ENCODE data around the gene PRSS23. TPM values are rescaled to one million over a fixed set of nuclear protein-coding genes. Genes with fewer than 3 reads are reported as not detected.
"Not testable (repeated sequence)": the region's sequence is repeated elsewhere in the genome, so short reads cannot be mapped to it uniquely, and the experiment has no call there.

Gene PRSS23
- total RNA-seq, 1 experiment from 2014 or later, result 3.8 TPM

DNA sequence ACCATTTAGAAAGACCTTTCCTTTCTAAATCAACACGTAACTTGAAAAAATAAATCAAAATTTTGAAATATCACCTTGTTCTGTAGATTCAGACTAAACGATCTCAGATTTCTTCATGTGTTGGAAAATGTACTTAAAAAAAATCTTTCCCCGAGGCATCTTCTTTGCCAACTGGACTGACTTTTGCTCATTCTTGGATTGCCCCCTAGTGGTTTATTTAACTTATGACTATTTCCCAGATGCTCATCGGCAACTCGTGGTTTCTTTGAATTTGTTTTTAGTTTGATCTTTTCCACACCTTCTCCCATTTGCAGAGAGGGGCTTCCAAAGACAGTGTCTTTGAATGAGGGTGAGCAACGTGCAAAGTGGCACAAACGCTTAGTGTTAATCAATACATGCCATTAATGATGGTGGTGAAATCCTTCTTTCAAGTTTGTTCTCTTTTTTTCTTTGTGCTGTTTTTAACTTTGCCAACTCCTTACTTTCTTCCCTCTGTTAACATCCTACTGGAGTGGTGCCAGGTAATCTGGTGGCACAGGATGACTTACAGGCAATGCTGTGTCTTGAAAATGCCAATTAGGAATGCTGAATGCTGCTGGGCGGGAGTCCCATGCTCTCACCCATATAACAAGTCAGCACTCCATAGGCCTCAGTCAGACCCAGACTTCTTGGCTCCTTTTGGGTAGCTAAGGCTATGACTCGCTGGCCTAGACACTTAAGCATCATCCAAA lies 18.3 kb downstream of the PRSS23 start (continued):
- TF ChIP-seq, protein P1, sequence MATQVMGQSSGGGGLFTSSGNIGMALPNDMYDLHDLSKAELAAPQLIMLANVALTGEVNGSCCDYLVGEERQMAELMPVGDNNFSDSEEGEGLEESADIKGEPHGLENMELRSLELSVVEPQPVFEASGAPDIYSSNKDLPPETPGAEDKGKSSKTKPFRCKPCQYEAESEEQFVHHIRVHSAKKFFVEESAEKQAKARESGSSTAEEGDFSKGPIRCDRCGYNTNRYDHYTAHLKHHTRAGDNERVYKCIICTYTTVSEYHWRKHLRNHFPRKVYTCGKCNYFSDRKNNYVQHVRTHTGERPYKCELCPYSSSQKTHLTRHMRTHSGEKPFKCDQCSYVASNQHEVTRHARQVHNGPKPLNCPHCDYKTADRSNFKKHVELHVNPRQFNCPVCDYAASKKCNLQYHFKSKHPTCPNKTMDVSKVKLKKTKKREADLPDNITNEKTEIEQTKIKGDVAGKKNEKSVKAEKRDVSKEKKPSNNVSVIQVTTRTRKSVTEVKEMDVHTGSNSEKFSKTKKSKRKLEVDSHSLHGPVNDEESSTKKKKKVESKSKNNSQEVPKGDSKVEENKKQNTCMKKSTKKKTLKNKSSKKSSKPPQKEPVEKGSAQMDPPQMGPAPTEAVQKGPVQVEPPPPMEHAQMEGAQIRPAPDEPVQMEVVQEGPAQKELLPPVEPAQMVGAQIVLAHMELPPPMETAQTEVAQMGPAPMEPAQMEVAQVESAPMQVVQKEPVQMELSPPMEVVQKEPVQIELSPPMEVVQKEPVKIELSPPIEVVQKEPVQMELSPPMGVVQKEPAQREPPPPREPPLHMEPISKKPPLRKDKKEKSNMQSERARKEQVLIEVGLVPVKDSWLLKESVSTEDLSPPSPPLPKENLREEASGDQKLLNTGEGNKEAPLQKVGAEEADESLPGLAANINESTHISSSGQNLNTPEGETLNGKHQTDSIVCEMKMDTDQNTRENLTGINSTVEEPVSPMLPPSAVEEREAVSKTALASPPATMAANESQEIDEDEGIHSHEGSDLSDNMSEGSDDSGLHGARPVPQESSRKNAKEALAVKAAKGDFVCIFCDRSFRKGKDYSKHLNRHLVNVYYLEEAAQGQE (IDR thresholded peaks at IDR 0.05; ENCODE audit: low read depth), result no peak
- TF ChIP-seq, protein P2, sequence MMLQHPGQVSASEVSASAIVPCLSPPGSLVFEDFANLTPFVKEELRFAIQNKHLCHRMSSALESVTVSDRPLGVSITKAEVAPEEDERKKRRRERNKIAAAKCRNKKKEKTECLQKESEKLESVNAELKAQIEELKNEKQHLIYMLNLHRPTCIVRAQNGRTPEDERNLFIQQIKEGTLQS (IDR thresholded peaks at IDR 0.05), result no peak

DNA sequence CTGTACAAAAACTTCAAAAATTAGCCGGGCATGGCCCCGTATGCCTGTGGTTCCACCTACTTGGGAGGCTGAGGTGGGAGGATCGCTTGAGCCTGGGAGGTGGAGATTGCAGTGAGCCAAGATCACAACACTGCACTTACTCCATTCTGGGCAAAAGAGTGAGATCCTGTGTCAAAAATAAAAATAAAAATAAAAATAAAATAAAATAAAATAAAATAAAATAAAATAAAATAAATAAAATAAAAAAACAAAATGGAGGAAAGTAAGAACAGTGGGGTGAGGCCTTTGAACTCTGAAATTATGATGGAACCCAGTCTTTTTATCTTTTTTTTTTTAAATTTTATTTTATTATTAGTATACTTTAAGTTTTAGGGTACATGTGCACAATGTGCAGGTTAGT lies 23.8 kb downstream of the PRSS23 start:
- intact Hi-C loops (cut with micrococcal nuclease); POLR2A ChIA-PET; H3K4me2 ChIP-seq (ENCODE audit: low read length); H3K36me3 ChIP-seq (ENCODE audit: control insufficient read depth in 1 of 2, insufficient read depth in 2 of 2, low read length in 2 of 2); H3K79me2 ChIP-seq (ENCODE audit: insufficient read depth, low read length); H3K9me3 ChIP-seq (ENCODE audit: control insufficient read depth in 1 of 2, insufficient read depth in 1 of 2, low read depth in 1 of 2, low read length in 2 of 2); H3K9ac ChIP-seq (ENCODE audit: low read length); H3K27me3 ChIP-seq (ENCODE audit: insufficient read depth, low read length); ATAC-seq; H4K20me1 ChIP-seq (ENCODE audit: insufficient read depth); H3K9me2 ChIP-seq (ENCODE audit: insufficient read depth); BruUV-seq (replicated peaks); RAD21 ChIA-PET (ENCODE audit: low non-redundant PET in 1 of 2, low total read pairs in 2 of 2, uncharacterized antibody in 2 of 2, unreplicated experiment in 2 of 2); H3K4me1 ChIP-seq (ENCODE audit: control insufficient read depth in 1 of 2, insufficient read depth in 2 of 2, low read length in 2 of 2); CTCF ChIA-PET; H3K4me3 ChIP-seq (replicated peaks in 1 of 2; ENCODE audit: low read depth in 1 of 2, low read length in 2 of 2); DNase-seq (ENCODE audit: low read depth, low spot score); H3K27ac ChIP-seq (ENCODE audit: low read depth, low read length); H2AFZ ChIP-seq (ENCODE audit: low read depth, low read length, poor library complexity, severe bottlenecking): not testable (repeated sequence)

DNA sequence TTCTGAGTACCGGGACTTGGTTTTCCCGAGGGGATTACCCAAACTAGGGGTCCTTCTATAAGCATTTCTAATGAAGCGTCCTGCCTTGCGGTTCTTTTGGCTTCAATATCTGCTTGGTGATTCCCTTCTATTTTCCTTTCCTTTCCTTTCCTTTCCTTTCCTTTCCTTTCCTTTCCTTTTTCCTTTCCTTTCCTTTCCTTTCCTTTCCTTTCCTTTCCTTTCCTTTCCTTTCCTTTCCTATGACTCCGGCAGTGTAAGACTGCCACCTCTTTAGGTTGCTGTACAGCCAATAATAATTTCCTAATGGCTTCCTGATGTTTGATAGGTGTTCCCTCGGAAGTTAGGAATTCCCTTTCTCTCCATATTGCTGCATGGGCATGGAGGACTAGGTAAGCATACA lies 34.0 kb downstream of the PRSS23 start:
- H3K36me3 ChIP-seq (ENCODE audit: control insufficient read depth in 1 of 2, insufficient read depth in 2 of 2, low read length in 2 of 2); CTCF ChIA-PET; H3K27ac ChIP-seq (ENCODE audit: low read depth, low read length); POLR2A ChIA-PET; H4K20me1 ChIP-seq (ENCODE audit: insufficient read depth); RAD21 ChIA-PET (ENCODE audit: low non-redundant PET in 1 of 2, low total read pairs in 2 of 2, uncharacterized antibody in 2 of 2, unreplicated experiment in 2 of 2); H3K9me3 ChIP-seq (ENCODE audit: control insufficient read depth in 1 of 2, insufficient read depth in 1 of 2, low read depth in 1 of 2, low read length in 2 of 2); H3K4me3 ChIP-seq (replicated peaks in 1 of 2; ENCODE audit: low read depth in 1 of 2, low read length in 2 of 2); intact Hi-C loops (cut with micrococcal nuclease); H3K4me2 ChIP-seq (ENCODE audit: low read length); BruUV-seq (replicated peaks); DNase-seq (ENCODE audit: low read depth, low spot score); H3K9ac ChIP-seq (ENCODE audit: low read length); ATAC-seq; H3K27me3 ChIP-seq (ENCODE audit: insufficient read depth, low read length); H3K9me2 ChIP-seq (ENCODE audit: insufficient read depth); H3K79me2 ChIP-seq (ENCODE audit: insufficient read depth, low read length); H3K4me1 ChIP-seq (ENCODE audit: control insufficient read depth in 1 of 2, insufficient read depth in 2 of 2, low read length in 2 of 2); H2AFZ ChIP-seq (ENCODE audit: low read depth, low read length, poor library complexity, severe bottlenecking): not testable (repeated sequence)

DNA sequence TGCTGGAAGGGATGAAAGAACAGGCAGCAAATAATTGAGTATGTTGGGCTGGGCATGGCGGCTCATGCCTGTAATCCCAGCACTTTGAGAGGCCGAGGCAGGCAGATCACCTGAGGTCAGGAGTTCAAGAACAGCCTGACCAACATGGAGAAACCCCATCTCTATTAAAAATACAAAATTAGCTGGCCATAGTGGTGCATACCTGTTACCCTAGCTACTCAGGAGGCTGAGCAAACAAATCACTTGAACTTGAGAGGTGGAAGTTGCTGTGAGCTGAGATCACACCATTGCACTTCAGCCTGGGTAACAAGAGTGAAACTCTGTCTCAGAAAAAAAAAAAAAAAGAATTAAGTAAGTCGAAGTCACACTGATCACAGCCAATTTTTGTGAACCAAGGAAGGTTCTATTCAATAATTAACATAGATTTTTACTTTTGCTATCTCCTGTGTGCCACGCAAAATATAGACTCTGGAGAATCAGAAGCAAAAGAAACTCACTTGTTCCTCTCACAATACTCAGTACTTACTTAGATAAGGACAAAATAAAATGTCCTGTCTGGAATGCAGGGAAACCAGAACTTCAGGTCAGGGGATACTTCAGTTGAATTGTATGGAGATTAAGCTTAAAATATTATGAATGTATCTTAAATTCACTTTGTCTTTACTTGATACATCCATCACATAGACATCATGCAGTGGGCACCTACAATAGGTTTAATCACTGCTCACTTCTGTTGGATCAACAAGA lies 44.6 kb downstream of the PRSS23 start:
- H4K20me1 ChIP-seq (ENCODE audit: insufficient read depth); DNase-seq (ENCODE audit: low read depth, low spot score); H3K9me3 ChIP-seq (ENCODE audit: control insufficient read depth in 1 of 2, insufficient read depth in 1 of 2, low read depth in 1 of 2, low read length in 2 of 2); H3K4me2 ChIP-seq (ENCODE audit: low read length); ATAC-seq; H3K36me3 ChIP-seq (ENCODE audit: control insufficient read depth in 1 of 2, insufficient read depth in 2 of 2, low read length in 2 of 2); BruUV-seq (replicated peaks); H3K9ac ChIP-seq (ENCODE audit: low read length); H3K4me1 ChIP-seq (ENCODE audit: control insufficient read depth in 1 of 2, insufficient read depth in 2 of 2, low read length in 2 of 2); H3K9me2 ChIP-seq (ENCODE audit: insufficient read depth); POLR2A ChIA-PET; CTCF ChIA-PET; RAD21 ChIA-PET (ENCODE audit: low non-redundant PET in 1 of 2, low total read pairs in 2 of 2, uncharacterized antibody in 2 of 2, unreplicated experiment in 2 of 2); H3K4me3 ChIP-seq (replicated peaks in 1 of 2; ENCODE audit: low read depth in 1 of 2, low read length in 2 of 2); H2AFZ ChIP-seq (ENCODE audit: low read depth, low read length, poor library complexity, severe bottlenecking); intact Hi-C loops (cut with micrococcal nuclease); H3K27me3 ChIP-seq (ENCODE audit: insufficient read depth, low read length); H3K27ac ChIP-seq (ENCODE audit: low read depth, low read length); H3K79me2 ChIP-seq (ENCODE audit: insufficient read depth, low read length): not testable (repeated sequence)
